GM19452 (cell line): Measurements from ENCODE around the gene FREM3.
"Not testable (repeated sequence)": the region's sequence is repeated elsewhere in the genome, so short reads cannot be mapped to it uniquely, and the experiment has no call there.

Experiments
- ATAC-seq: cut with Tn5 transposase; IDR thresholded peaks from one replicate; pipeline ENCODE4 v1.9.1; 2021; ENCODE audit not compliant: unreplicated experiment

Gene FREM3

GRCh38 chr4:143586080-143586479 is 114.4 kb downstream of the FREM3 start:
- ATAC-seq = no peak

- ATAC-seq = no peak
These were observed 114.9 kb downstream of the FREM3 start for GRCh38 chr4:143585548-143585947.

DNA sequence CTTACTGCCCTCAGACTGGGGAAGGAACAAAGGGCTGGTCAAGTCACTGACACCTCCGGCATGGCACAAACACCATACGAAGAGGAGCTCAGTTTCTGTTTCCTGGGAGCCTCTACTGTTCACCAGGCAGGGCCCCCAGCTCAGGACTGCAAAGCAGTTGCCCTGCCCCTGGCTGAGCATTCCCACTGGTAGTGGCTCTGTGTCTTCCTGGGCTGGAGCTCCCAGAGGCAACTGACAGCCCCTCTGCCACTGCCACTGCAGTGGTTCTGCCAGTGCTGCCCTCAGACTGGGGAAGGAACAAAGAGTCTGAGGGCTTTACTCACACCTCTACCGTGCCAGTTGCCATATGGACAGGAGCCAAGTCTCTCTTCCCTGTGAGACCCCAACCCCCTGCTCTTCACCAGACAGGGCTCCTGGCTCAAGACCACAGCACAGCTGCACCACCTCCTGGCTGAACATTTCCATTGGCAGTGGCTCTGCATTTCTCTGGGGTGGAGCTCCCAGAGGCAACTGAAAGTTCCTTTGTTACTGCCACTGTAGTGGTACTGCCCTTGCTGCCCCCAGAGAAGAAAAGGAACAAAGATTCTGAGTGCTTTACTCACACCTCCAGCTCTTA is 119.0 kb downstream of the FREM3 start:
- no peak for ATAC-seq

- no peak for ATAC-seq
These were observed 125.1 kb downstream of the FREM3 start for GRCh38 chr4:143575331-143575730.

GRCh38 chr4:143564472-143564871 is 136.0 kb downstream of the FREM3 start:
- no peak for ATAC-seq

GRCh38 chr4:143559757-143560147 is 140.7 kb downstream of the FREM3 start:
- ATAC-seq = no peak

- peak; percentile 85 for ATAC-seq
These were observed 141.4 kb downstream of the FREM3 start for GRCh38 chr4:143558823-143559756.

GRCh38 chr4:143558286-143558685 is 142.2 kb downstream of the FREM3 start:
- ATAC-seq = no peak

DNA sequence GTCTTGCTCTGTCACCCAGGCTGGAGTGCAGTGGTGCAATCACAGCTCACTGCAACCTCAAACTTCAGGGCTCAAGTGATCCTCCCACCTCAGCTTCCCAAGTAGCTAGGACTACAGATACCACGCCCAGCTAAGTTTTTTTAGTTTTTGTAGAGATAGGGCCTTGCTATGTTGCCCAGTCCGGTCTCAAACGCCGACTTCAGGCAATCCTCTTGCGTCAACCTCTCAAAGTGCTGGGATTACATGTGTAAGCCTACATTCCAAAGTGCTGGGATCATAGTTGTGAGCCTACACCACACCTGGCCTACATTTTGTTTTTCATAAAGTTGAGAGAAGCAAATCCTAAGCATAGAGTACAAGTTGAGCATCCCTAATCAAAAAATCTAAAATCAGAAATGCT is 144.8 kb downstream of the FREM3 start:
- no peak for ATAC-seq

- ATAC-seq = peak; percentile 49
These were observed 145.5 kb downstream of the FREM3 start for GRCh38 chr4:143554728-143555597.

GRCh38 chr4:143549928-143550327 is 150.5 kb downstream of the FREM3 start:
- no peak for ATAC-seq

DNA sequence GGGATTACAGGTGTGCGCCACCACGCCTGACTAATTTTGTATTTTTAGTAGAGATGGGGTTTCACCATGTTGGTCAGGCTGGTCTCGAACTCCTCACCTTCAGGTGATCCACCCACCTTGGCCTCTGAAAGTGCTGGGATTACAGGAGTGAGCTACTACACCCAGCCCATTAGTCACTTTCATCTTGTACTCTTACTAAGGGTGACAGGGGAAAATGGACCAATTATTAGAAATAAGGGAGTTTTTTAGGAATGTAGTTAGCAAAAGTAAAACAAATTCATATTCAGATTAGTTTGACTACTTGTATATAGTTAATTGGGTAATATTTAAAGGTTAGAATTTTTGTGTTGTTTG is 160.8 kb downstream of the FREM3 start:
- no peak for ATAC-seq

GRCh38 chr4:143538979-143539669 is 161.4 kb downstream of the FREM3 start:
- peak; percentile 66 for ATAC-seq

DNA sequence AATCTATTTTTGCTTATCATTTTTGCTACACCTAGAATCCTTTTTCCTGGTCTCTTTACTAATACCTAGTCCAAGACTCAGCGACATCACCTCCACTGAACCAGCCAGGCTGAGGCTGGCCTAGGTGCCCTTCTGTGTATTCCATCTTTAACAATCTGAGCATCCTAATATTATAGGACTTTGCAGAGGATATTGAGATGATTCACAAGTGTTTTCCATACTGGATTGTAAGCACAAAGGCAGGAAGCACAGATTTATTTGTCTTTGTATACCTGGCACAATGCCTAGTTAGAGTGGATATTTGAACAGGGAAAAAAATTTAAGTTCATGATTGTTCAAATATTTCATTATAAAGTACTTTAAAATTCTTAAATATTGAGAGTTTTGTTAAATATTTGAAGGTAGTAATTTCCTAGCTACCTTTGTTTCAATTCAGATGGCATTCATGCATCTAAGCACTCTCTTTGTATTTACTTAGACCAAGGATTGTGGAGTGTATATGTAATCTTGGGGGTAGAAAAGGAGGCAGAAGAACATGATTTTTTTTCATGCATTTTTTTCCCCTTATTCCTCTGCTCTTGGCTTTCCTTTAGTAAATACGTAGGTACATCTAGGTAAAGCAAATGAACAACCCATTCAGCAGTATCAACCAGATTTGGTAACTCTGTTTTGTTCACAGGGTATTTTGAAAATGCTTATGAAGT is 168.5 kb downstream of the FREM3 start:
- ATAC-seq = peak; percentile 11

GRCh38 chr4:143531380-143531779 is 169.1 kb downstream of the FREM3 start:
- peak; percentile 66 for ATAC-seq

GRCh38 chr4:143528046-143528445 is 172.4 kb downstream of the FREM3 start:
- ATAC-seq = not testable (repeated sequence)
